Skeletal muscle tissue (tissue), 4 donors: ENCODE results near the gene LGALS7. TPM values are rescaled to one million over a fixed set of nuclear protein-coding genes. Genes with fewer than 3 reads are reported as not detected.
A peak's percentile ranks its signal among the peaks of the same experiment; 100 is the strongest.

Experiments
- H3K27ac ChIP-seq: one replicate; pipeline ENCODE4 v1.7.0; 2013; ENCODE audit warnings: mild to moderate bottlenecking, low read depth, low read length, inconsistent platforms
- H3K27me3 ChIP-seq, 3 donors: one replicate each; pipeline ENCODE4 v1.7.0; 2013; ENCODE audit warnings: low read length in 3 of 3; ENCODE audit not compliant: control insufficient read depth in 3 of 3, insufficient read depth in 3 of 3
- H3K36me3 ChIP-seq, 3 donors: one replicate each; pipeline ENCODE4 v1.7.0; 2013; ENCODE audit warnings: low read length in 3 of 3; ENCODE audit not compliant: control insufficient read depth in 3 of 3, insufficient read depth in 3 of 3
- H3K4me1 ChIP-seq, 3 donors: one replicate each; pipeline ENCODE4 v1.7.0; 2013; ENCODE audit warnings: low read length in 3 of 3, mild to moderate bottlenecking in 3 of 3; ENCODE audit not compliant: control insufficient read depth in 3 of 3, insufficient read depth in 3 of 3
- H3K4me3 ChIP-seq, 3 donors: one replicate each; pipeline ENCODE4 v1.7.0; 2013; ENCODE audit warnings: low read length in 3 of 3
- H3K9ac ChIP-seq, 3 donors: one replicate each; pipeline ENCODE4 v1.7.0; 2013; ENCODE audit warnings: low read length in 3 of 3, mild to moderate bottlenecking in 3 of 3, moderate library complexity in 2 of 3, low read depth in 1 of 3
- H3K9me3 ChIP-seq, 3 donors: one replicate each; pipeline ENCODE4 v1.7.0; 2013; ENCODE audit warnings: low read length in 3 of 3; ENCODE audit not compliant: control insufficient read depth in 3 of 3
- total RNA-seq: library from RNA; depleted of rRNA; stranded (reverse); fragments of >200 nt; gene quantifications from one replicate; pipeline ENCODE4 v1.2.3, GENCODE V29; 2014
- donor health status: Osteomylitis.

LGALS7 gene
- total RNA-seq, 1 donor from 2014 or later, result 1.0 TPM

DNA sequence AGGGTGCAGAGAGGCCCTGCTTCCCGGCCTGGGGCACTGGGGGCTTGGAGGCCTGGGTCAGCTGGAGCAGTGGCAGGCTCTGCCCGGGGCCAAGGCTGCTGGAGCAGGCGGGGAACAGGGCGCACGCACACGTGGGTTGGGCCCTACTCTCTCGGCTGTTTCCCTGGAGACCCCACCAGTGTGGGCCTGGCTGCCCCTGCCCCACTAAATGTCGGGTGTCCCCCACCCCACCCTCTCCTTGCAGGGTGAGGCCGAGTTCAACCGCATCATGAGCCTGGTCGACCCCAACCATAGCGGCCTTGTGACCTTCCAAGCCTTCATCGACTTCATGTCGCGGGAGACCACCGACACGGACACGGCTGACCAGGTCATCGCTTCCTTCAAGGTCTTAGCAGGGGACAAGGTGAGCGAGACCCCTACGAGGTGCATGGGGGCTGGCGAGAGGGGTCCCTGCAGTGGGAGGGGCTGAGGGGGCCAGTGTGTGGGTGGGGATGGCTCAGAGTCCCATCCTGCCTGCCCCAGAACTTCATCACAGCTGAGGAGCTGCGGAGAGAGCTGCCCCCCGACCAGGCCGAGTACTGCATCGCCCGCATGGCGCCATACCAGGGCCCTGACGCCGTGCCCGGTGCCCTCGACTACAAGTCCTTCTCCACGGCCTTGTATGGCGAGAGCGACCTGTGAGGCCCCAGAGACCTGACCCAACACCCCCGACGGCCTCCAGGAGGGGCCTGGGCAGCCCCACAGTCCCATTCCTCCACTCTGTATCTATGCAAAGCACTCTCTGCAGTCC, 44.4 kb downstream of the LGALS7 start:
- H3K9ac ChIP-seq, result no peak overlapping the region
- no peaks in the 10 kb centered on the region for H3K27me3 ChIP-seq
- H3K27ac ChIP-seq, result no peak overlapping the region
- peaks cover 12 to 34% (median 29%) of the 10 kb centered on the region in 3 donors for H3K4me1 ChIP-seq
- peaks cover 48 to 66% (median 59%) of the 10 kb centered on the region in 3 donors for H3K36me3 ChIP-seq
- no peaks in the 10 kb centered on the region for H3K9me3 ChIP-seq
- H3K4me3 ChIP-seq, result no peak overlapping the region

- Histone ChIP-seq H3K9ac (no peak overlapping the region), H3K9me3 (no peaks in the 10 kb centered on the region), H3K36me3 (peaks cover 57 to 75% (median 68%) of the 10 kb centered on the region in 3 donors), H3K27ac (peak overlapping the region; percentile 30), H3K4me1 (peaks cover 12 to 31% (median 31%) of the 10 kb centered on the region in 3 donors), H3K27me3 (no peaks in the 10 kb centered on the region), H3K4me3 (no peak overlapping the region)
These were observed 45.3 kb downstream of the LGALS7 start for GRCh38 chr19:38727868-38728660.

DNA sequence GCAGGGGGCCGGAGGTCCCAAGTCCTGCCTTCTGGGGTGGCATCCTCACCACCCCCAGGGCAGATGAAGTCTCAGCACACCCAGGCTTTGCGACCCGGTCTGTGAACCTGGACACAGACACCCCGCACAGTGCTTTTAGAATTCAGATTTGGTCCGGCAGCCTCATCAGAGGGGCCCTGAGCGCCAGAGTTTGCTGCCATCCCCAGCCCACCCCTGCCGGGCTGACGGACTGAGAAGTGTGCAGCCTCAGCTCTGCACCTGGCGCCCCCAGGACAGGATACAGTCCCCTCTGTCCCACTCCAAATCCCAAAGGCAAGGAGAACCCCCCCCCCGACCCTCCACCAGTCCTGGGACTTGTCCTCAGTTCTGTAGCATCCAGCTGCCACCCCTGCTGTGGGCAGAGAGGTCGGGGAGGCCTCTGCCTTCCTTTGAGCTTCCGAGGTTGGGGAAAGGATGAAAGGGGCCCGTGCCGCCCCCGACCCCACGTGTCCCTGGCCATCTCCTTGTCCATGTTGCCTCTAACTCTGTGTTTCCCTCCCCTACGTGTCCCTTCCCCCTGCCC, 45.9 kb downstream of the LGALS7 start:
- Histone ChIP-seq H3K4me3 (no peak overlapping the region), H3K27ac (peak overlapping the region; percentile 30), H3K4me1 (peaks cover 9 to 34% (median 29%) of the 10 kb centered on the region in 3 donors), H3K9me3 (no peaks in the 10 kb centered on the region), H3K27me3 (no peaks in the 10 kb centered on the region), H3K36me3 (peaks cover 64 to 81% (median 75%) of the 10 kb centered on the region in 3 donors), H3K9ac (no peak overlapping the region)

GRCh38 chr19:38726761-38727301, 46.5 kb downstream of the LGALS7 start:
- no peaks in the 10 kb centered on the region for H3K27me3 ChIP-seq
- H3K27ac ChIP-seq, result no peak overlapping the region
- peaks cover 8 to 34% (median 26%) of the 10 kb centered on the region in 3 donors for H3K4me1 ChIP-seq
- peaks cover 67 to 86% (median 79%) of the 10 kb centered on the region in 3 donors for H3K36me3 ChIP-seq
- H3K4me3 ChIP-seq, result no peak overlapping the region
- no peaks in the 10 kb centered on the region for H3K9me3 ChIP-seq
- H3K9ac ChIP-seq, result peak overlapping the region in 1 of 3 donors; percentile 40

DNA sequence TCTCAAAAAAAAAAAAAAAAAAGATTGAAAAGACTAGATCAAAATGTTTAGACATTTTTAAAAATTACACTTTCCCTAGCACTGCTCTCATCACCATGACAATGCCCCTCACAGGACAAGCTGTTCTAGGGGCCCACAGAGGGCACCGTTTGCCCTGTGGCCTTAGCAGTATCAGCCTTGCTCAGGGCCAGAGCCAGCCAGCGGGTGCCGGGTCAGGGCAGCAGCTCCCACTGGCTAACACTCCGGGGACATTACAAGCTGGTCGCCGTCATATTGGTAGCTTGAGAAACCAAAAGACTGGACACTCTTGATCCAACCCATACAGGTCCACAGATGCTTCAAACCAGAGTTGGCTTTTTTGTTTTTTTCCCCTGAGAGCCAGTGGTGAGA, 47.0 kb downstream of the LGALS7 start:
- no peak overlapping the region for H3K4me3 ChIP-seq
- no peaks in the 10 kb centered on the region for H3K27me3 ChIP-seq
- no peaks in the 10 kb centered on the region for H3K9me3 ChIP-seq
- no peak overlapping the region for H3K27ac ChIP-seq
- H3K36me3 ChIP-seq, result peaks cover 72 to 89% (median 83%) of the 10 kb centered on the region in 3 donors
- peak overlapping the region in 1 of 3 donors; percentile 40 for H3K9ac ChIP-seq
- H3K4me1 ChIP-seq, result peaks cover 7 to 34% (median 28%) of the 10 kb centered on the region in 3 donors

DNA sequence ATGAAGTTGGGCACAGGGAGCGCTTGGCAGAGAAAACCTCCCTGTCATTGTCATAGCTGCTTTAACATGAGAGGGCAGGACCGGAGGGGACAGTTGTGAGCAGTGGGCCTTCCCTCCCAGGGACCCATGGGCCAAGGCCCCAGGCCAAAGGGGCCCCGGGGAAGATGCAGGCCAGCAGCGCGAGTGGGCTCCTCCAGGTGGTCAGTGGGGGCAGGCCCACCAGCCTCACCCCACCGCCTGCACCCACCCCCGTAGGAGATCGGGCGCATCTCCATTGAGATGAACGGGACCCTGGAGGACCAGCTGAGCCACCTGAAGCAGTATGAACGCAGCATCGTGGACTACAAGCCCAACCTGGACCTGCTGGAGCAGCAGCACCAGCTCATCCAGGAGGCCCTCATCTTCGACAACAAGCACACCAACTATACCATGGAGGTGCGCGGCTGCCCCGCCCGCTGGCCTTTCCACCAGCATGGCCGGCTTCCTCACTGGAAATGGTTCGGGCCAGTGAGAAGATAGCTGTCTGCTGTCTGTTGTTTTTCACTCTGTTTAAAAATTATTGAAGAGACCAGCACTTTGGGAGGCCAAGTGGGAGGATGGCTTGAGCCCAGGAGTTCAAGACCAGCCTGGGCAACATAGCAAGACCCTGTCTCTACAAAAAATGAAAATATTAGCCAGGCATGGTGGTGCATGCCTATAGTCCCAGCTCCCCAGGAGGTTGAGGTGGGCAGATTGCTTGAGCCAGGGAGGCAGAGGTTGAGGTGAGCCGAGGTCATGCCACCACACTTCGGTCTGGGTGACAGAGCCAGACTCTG, 47.6 kb downstream of the LGALS7 start:
- H3K4me1 ChIP-seq, result peaks cover 12 to 37% (median 34%) of the 10 kb centered on the region in 3 donors
- H3K27me3 ChIP-seq, result no peaks in the 10 kb centered on the region
- H3K27ac ChIP-seq, result no peak overlapping the region
- no peak overlapping the region for H3K4me3 ChIP-seq
- no peak overlapping the region for H3K9ac ChIP-seq
- H3K36me3 ChIP-seq, result peaks cover 74 to 91% (median 82%) of the 10 kb centered on the region in 3 donors
- no peaks in the 10 kb centered on the region for H3K9me3 ChIP-seq

GRCh38 chr19:38723990-38724854, 49.1 kb downstream of the LGALS7 start:
- no peak overlapping the region for H3K27ac ChIP-seq
- peaks cover 80 to 94% (median 80%) of the 10 kb centered on the region in 3 donors for H3K36me3 ChIP-seq

GRCh38 chr19:38723606-38723965, 49.7 kb downstream of the LGALS7 start:
- H3K27ac ChIP-seq, result peak overlapping the region; percentile 73
- peaks cover 32 to 57% (median 55%) of the 10 kb centered on the region in 3 donors for H3K4me1 ChIP-seq
- no peaks in the 10 kb centered on the region for H3K27me3 ChIP-seq
- peaks cover 78 to 92% (median 80%) of the 10 kb centered on the region in 3 donors for H3K36me3 ChIP-seq
- no peaks in the 10 kb centered on the region for H3K9me3 ChIP-seq
- no peak overlapping the region for H3K9ac ChIP-seq
- no peak overlapping the region for H3K4me3 ChIP-seq

More at GRCh38 chr19:38723990-38724854, 49.1 kb downstream of the LGALS7 start:
- H3K4me3 ChIP-seq, result no peak overlapping the region
- peaks cover 25 to 51% (median 49%) of the 10 kb centered on the region in 3 donors for H3K4me1 ChIP-seq
- H3K9me3 ChIP-seq, result no peaks in the 10 kb centered on the region
- no peaks in the 10 kb centered on the region for H3K27me3 ChIP-seq
- H3K9ac ChIP-seq, result no peak overlapping the region
